ENCODE data around the gene MTMR1.

Gene MTMR1

DNA sequence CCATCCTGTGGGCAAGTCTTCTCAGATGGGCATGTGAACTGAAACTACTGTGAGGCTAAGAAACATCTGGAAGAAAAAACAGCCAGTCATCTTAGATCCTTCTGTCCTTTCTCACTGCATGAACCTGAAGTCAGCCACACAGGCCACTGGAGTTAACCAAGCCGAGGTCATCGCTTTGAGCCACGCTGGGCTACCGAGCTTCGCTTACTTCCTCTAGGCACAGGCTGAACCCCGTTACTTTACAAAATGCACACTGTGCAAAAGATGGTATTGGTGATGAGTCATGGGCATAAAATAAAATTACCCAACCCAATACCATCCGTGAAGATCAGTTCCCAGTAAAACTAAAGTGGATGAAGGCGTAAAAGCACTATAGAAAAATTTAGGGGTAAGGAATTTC, 86.2 kb downstream of the MTMR1 start:
- DNase-seq (ENCODE audit: low read depth in 2 of 2), result no peak

DNA sequence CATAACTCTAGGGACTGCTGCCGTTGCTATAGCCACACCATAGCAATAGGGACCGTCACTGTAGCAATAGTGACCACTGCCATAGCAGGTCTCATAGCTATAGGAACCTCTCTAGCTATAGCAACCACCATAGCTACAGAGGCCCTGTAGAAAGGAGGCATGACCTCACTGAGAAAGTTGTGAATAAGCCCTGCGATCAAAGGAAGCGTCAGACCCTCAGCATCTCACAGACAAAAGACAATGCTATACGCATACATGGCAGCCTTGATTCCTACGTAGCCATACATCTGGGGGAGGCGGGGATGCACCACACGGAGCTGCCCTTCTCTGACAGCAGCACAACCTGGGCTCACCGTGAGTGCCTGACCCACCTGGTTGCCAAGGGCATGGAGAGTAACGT, 88.5 kb downstream of the MTMR1 start:
- no peak for DNase-seq (ENCODE audit: low read depth in 2 of 2)

DNA sequence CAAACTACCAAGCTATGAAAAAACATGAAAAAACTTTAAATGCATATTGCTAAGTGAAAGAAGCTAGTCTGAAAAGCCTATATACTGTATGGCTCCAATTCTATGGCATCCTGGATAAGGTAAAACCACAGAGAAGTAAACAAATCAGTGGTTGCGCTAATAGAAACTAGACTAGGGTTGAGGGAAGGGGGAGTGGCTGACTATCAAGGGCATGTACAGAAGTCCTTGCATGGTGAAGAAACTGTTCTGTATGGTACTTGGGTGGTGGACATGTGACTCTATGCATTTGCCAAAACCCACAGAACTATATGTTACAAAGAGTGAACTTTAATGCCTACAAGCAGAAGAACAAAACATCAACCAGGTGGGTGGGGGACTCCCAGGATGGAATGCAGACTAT, 96.8 kb downstream of the MTMR1 start:
- no peak for DNase-seq (ENCODE audit: low read depth in 2 of 2)

DNA sequence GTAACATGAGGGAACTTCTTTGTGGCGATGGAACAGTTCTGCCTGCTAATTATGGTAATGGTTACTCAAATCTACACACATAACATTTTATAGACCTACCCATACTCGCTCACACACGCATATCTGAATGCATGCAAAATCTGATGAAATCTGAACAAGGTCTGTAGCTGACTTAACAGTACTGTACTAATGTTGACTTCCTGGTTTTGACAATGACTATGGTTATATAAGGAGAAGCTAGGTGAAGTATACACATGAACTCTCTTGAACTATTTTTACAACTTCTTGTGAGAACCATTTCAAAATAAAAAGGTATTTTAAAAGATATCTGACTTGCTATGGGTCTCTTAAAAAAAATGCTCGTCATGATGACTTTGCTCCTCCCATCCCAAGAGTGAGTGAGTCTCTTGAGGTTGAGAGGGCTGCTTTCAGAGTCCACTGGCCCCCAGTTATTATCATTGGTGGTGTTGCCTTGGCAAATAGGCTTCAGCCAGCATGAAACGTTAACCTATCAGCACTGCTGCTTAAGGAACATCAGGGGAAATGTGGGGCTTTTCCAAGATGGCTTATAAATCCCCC, 99.8 kb downstream of the MTMR1 start:
- DNase-seq (ENCODE audit: low read depth in 2 of 2), result no peak

DNA sequence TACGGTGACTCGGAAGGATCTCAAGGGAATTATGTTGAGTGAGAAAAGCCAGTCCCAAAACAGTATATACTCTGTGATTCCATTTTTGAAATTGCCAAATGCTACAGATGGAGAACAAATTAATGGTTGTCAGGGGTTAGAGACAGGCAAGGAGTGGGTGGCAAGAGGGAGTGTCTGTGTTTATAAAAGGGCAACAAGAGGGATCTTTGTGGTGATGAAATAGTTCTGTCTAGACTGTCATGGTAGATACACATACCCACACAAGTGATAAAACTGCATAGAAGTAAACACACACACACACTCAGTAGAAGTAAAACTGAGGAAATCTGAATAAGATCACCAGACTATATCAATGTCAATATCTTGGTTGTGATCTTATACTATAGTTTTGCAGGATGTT, 112.5 kb downstream of the MTMR1 start:
- no peak for DNase-seq (ENCODE audit: low read depth in 2 of 2)

DNA sequence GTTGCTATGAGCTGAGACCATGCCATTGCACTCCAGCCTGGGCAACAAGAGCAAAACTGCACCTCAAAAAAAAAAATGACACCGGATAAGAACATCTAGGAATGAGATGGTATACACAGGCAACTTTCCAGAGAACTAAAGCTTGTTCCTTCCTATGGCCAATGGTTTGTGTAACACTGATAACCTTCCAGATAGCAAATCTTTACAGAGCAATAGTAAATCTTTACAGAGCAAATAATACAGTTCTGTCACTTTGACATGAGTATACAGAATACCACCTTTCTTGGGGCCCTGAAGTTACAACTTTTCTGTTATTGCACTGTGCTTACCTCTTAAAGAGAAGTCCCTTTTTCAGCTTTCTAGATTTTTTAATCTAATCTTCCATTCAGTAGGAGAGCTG, 113.6 kb downstream of the MTMR1 start:
- no peak for DNase-seq (ENCODE audit: low read depth in 2 of 2)

DNA sequence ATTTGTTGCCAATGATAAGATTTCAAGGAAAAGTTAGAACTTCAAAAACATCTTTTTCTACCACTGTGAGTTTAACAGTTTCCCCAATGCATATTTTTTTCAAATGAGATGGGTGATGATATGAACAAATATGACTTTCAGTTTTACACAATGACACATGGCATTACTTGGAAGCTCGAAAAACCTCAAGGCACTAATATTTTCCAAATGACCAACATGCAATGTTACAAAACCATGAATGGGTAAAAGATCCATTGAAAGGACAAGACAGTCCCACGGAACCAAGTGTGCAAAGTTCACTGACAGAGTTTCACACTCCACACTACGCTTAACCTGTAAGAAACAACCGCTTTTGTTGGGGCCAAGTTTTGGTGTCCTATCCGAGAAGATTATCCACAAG, 120.7 kb downstream of the MTMR1 start:
- DNase-seq (ENCODE audit: low read depth in 2 of 2), result no peak

Data from fibroblast of skin of left biceps (primary cell).